NCI-H2171 treated with DMSO at 0.1 percent for 48 hours (cell line): Measurements from ENCODE around the gene DAAM2.
A peak's percentile ranks its signal among the peaks of the same experiment; 100 is the strongest.

Experiments
- DNase-seq: peaks from one replicate; lab custom pipeline; 2025; lab: John Stamatoyannopoulos, UW

DAAM2 gene

DNA sequence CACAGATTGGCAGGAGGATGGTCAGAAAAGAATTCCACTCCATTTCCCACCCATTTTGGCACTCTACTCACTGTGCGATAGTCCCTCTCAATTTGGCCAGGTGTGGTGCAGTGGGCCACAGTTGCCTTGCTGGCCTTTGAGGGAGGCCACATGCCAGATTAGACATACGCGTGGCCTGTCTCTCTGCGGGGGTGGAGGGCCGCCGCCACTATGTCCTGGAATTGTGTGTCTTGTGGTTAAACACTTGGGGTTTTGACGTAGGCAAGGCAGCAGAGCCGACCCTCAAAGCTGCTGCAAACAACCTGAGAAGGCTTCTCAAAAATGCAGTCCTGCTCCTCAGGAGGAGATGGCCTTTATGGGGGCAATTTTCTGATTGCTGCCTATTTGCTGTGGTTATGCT is 4.9 kb upstream of the DAAM2 start:
- DNase-seq, result no peak

DNA sequence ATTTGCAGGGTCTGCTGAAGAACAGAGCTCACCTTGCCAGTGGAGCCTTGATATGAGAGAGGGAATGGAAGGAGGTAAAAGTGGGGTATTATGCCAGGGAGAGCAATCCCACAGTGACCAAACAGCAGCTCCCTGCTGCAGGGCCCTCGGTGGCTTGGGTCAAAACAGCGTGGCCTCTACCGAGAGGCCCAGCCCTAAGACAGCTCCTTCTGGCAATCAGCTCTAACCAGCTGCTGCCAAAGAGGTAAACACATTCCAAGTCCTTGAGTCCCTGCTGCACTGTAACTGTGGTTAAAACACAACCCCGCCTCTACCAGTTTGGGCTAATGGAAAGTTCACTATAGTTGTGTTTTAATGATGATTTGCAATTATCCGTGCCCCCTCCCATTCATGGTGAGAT is 1.4 kb upstream of the DAAM2 start:
- no peak for DNase-seq

DNA sequence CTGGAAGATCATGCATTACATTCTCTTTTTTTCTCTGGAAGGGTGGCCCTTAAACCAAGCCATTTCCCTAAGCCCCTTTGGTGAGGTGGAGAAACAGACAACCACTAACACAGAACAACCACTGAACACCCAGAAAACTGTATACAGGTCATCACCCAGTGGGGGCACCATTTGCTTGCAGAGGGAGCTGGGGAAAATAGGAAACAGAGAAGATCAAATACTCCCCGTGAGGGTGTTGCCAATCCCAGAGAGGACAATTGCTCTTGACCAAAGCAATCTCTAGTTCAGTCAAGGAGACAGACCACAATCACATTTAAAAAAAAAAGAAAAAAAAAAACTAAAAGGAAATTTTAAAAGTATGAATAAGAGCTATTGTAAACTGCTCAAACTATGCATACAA is 865 bp upstream of the DAAM2 start:
- no peak for DNase-seq

DNA sequence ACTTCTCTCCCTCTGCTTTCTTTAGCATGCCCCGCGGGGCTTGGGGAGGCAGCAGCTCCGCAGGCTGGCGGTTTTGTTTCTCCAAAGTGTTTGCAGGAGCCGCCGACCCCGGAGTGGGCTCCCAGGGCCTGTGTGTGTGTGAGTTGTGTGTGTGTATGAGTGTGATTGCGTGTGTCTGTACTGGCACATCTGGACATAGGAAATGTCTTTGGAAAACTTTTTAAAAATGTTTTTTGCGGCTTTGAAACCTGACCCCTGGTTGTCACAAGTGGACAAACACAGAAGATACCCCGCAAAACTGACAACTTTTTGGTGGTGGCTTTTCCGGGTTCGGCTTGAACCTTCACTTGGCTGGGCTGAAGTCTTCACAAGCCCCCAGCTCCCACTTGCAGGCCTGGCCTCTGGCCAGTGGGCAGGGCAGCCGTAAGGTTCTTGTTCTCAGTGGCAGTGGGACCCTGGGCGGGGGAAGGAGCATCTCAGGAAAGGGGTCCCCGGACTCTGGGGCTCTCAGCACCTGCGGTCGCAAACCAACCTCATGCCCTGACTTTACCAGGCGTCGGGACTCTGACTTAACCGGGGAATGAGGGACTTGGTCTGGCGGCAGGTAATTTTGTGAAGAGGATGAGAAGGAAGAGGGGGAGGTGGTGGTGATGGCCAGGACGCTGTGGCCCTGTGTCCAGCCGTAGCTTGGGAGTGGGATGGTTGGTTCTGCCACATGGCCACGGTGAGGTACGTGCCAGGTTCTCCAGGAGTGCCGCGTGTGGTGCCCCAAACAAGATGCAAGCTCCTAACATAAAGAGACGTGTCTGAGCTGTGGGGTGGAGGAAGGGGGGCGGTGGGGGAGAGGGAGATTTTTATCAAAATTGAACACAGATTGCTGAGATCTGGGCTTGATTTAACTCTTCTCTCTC is 619 bp downstream of the DAAM2 start:
- DNase-seq, result peak; percentile 34

GRCh38 chr6:39793516-39793915 is 1.3 kb downstream of the DAAM2 start:
- no peak for DNase-seq

DNA sequence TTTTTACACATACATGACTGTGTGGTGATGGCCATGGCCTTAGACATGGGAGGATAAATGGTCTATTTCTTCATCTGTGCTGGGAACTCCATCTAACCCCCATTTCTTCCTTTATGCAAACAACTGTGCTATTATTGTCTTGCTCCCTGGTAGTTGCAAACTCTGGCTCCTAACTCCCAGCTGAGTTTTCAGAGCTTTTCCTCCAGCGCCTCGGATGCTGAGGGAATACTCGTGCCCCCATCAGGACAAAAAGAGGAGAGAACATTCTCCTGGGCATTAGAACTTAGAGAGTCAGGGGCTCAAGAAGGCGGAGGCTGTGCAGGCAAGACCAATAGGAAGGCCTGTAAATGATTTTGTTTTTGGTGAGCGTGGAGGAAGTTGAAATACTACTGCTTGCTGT is 2.1 kb downstream of the DAAM2 start:
- no peak for DNase-seq

GRCh38 chr6:39797751-39798150 is 5.6 kb downstream of the DAAM2 start:
- DNase-seq, result no peak

DNA sequence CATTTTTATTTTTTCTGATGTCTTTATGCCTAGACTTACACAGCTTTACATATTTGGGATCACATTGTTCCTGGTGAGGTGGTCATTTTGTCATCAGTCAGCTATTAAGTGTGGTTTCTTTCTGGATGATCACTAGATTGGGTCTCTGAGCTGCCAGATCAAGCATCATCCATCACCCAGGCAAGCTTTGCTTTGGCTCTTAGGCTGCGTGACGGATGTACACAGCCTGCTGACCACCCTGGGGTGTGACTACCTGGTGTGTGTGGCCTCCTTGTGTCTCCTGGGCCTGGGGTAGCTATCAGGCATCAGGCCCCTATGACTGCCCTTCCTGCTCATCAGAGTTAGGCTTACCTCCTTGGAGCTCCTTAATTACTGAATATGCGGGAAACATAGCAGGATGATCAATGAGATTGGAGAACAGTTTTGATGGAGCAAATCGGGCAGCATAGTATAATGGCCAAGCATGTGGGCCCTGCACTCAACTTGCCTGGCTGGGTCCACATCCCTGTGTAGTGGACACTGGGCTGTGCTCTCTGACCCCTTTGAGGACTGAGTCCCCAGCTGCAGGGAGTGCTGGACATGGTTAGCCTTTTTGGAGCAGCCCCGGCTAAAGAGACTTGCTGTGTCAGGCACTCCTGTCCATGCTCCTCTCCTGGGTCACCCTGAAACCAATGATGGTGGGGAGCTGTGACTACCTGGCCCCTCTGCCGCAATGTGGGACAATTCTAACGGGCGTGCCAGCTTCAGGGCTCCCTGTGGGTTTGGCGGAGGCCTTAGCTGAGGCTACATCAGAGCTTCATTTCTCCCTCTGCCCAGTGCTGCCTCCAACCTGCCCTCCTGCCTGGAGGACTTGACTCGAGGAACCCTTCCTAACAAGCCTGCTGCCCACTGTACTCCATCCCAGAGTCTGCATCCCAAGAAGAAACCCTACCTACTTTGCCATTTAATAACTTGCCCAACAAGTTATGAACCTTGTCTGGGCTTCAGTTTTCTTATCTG is 8.2 kb downstream of the DAAM2 start:
- DNase-seq, result no peak

DNA sequence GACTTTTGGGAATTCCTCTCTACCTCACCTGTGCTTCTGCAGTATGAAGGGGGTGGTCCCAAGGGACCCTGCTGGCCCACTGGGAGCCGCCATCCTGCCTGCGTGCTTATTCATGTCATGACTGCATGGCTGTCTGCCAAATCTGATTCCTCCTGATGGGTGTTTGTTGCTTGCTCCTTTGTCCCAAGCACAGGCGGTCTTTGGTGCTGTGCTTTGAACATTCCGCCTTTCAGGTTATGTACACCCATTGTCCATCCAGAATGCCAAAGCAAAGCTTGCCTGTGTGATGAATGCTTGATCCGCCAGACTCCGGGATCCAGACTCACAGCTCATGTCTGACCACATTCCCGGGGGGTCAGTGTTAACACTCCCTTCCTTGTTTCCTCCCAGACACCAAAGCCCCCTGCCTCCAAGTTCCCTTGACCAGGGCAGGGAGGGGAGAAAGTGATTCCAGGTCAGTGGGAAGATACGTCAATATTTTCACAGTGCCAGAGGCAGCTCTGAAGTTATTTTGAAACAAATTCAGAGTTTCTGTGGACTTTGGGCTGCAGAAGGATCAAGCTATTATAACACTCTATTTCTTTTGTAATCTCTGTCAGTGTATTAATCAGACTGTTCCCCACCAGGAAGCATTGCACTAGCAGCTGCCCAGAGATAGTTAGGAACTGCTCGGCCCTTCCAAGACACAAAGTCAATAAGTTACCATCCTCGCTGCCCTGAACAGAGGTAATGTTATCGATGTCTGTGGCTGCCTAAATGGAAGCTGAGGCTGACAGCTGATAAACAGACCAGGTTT is 9.5 kb downstream of the DAAM2 start:
- peak; percentile 65 for DNase-seq

GRCh38 chr6:39803872-39804271 is 11.7 kb downstream of the DAAM2 start:
- DNase-seq, result no peak

DNA sequence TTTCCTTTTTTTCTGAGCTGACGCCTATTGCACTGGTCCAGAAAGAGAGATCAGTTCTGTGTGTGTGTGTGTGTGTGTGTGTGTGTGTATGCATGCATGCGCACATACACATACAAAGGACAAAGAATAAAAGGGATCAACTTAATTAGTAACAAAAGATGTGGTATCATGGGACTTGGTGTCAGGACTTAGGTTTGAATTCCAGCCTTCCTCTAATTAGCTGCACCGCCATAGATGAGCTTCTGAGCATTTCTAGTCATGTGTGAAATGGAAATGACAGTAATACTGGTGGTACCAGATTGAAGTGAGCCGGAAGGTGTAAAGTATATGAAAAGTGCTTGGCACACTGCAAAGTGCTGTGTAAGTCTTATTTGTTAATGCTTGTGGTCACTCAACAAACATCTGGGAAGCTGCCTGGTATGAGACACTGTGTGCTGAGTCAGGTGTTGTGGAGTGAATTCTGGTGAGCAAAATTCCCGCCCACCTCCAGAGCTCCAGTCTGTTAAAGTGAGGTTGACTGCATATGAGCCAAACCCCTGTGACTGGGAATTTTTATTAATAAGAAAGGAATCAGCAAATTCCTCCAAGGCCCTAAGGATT is 12.4 kb downstream of the DAAM2 start:
- DNase-seq, result peak; percentile 13

- DNase-seq, result no peak
These were observed 14.1 kb downstream of the DAAM2 start for GRCh38 chr6:39806278-39806677.

DNA sequence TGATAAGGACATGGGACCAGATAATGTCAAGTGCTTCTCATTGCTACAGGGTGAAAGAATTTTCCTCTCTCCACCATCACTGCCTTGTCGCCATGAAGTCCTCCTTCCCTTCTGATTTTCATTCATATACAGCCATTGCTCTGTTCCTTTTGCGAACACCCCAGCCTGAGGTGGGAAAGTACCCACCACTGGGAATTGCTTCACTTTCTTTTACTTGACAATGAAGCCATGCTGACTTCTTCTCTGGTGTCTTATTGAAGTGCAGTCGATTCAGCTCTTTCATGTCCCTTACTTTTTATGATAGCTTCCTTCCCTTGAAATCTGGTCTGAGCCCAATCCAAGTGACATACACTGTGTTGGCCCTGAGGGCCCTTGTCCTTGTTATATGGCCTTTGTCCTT is 16.2 kb downstream of the DAAM2 start:
- DNase-seq, result no peak

DNA sequence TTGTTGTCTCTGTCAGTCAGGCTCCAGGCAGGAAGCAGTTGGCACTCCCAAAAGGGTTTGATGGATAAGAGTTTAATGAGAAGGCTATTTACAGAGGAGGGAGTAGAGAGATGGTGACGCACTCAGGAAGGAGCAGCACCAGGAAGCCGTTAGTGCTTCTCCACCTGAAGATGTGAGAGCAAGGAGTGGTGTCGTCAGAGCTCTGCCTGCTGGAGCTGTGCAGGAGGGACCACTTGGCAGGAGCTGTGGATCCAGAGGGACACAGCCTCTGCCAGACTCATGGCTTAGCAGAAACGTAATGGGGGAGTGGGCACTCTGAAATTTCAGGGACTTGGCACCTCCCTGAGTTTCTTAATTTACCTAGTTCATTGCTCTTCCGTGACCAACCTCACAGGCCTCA is 16.8 kb downstream of the DAAM2 start:
- no peak for DNase-seq

GRCh38 chr6:39811835-39812345 is 19.7 kb downstream of the DAAM2 start:
- no peak for DNase-seq

DNA sequence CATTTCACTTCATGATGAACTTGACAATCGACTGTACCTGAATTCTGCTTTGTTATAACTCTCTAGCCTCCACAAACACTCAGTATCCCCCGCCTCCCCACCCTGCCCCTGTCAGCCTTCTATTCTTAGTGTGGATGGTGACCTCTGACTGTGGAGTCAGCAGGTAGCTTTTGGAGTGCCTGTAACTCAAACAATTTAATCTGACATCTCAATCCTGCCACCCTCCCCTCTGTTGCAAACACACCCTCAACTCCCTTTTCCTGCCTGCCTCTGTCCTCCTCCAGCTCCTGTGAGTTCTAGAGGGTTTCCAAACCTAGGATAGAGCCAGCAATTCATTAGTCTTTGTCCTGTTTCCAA is 20.3 kb downstream of the DAAM2 start:
- DNase-seq, result no peak

GRCh38 chr6:39812853-39813533 is 20.8 kb downstream of the DAAM2 start:
- no peak for DNase-seq

DNA sequence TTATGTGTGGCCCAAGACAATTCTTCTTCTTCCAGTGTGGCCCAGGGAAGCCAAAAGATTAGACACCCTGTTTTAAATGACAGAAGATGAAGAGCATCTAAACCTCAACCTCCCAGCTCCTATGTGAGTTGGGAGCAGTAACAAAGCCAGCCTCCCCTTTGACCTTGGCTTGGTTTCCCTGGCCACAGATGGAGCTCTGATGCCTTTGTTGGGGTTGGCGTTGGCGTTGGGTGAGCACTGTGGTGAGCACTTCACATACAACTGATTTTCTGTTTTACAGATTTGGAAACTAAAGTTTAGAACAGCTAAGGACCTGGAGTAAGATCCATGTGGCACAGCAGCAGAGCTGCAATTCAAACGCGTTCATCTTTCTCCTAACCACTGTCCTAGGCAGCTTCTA is 22.1 kb downstream of the DAAM2 start:
- DNase-seq, result no peak

DNA sequence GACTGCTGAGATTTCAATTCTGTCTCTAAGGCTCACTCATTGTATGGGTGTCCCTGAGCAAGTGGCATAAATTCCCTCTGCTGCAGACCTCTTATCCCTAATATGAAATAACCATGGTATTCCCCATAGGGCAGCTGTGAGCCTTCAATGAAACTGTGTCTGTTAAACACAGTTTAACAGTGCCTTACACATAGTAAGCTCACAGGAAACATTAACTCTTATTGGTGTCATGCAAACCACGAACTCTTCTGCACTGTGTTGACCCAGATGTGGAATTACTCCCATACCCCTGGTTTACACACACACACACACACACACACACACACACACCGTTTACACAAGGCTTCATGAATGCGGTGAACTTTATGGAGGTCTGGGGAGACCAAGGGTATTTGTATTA is 23.2 kb downstream of the DAAM2 start:
- DNase-seq, result no peak

GRCh38 chr6:39816747-39817146 is 24.6 kb downstream of the DAAM2 start:
- DNase-seq, result no peak

GRCh38 chr6:39818695-39819094 is 26.5 kb downstream of the DAAM2 start:
- DNase-seq, result no peak
